HCT116 (cell line): ENCODE data around the gene CASP10. TPM values are rescaled to one million over a fixed set of nuclear protein-coding genes. Genes with fewer than 3 reads are reported as not detected.

Experiments used
- ATAC-seq: fragments of 200-7000 bp; cut with Tn5 transposase; 2 replicates; pipeline ENCODE4 v1.9.1; 2020; ENCODE audit warnings: mild to moderate bottlenecking, moderate library complexity
- BruUV-seq: library from RNA; stranded (reverse); fragments of 400-500 nt; replicated peaks from 2 replicates; lab custom pipeline; 2021; lab: Mats Ljungman, UMichigan
- CTCF ChIA-PET: fragments of 300-600 bp; sonication (Branson Sonifier 250); formaldehyde crosslinking; loops from one replicate; lab custom pipeline; 2021; ENCODE audit warnings: antibody characterized with exemption; lab: Charles Lee
- POLR2A ChIA-PET: fragments of 300-600, 350-600 bp; sonication (Branson Sonifier 250); formaldehyde crosslinking; loops from one replicate; lab custom pipeline; 2021; ENCODE audit warnings: antibody characterized with exemption; lab: Charles Lee
- RAD21 ChIA-PET, 2 experiments: fragments of 300-600 bp; sonication (Branson Sonifier 250); formaldehyde crosslinking; loops; one replicate each; lab custom pipeline; 2023; ENCODE audit warnings: low total read pairs in 2 of 2; ENCODE audit not compliant: uncharacterized antibody in 2 of 2, unreplicated experiment in 2 of 2, low non-redundant PET in 1 of 2; lab: Charles Lee
- DNase-seq: peaks from one replicate; pipeline ENCODE4 v3.0.0-alpha.2; 2010; ENCODE audit warnings: low read depth, low spot score
- H2AFZ ChIP-seq: fragments of 200-600 bp; shearing (Covaris generic), sonication (generic); 2 replicates; pipeline ENCODE4 v1.6.1; 2017; ENCODE audit warnings: low read depth, mixed run types, mixed read lengths, antibody characterized with exemption, low read length; ENCODE audit not compliant: poor library complexity, severe bottlenecking
- H3K27ac ChIP-seq: 2 replicates; pipeline ENCODE4 v1.5.1; 2012; ENCODE audit warnings: low read depth, low read length
- H3K27me3 ChIP-seq: fragments of 200-600 bp; sonication (generic); 2 replicates; pipeline ENCODE4 v1.6.1; 2016; ENCODE audit warnings: mixed run types, low read length, mixed read lengths; ENCODE audit not compliant: insufficient read depth
- H3K36me3 ChIP-seq, 2 experiments: fragments of 200-500 bp in 1 of 2; fragments of 200-600 bp in 1 of 2; sonication (Bioruptor generic) in 1 of 2; sonication (generic) in 1 of 2; 2 replicates each; pipeline versions ENCODE4 v1.5.1 to v1.6.1; 2014 to 2016; ENCODE audit warnings: low read length in 2 of 2, inconsistent platforms in 1 of 2, mixed read lengths in 1 of 2, mixed run types in 1 of 2; ENCODE audit not compliant: insufficient read depth in 2 of 2, control insufficient read depth in 1 of 2
- H3K4me1 ChIP-seq, 2 experiments: fragments of 200-600 bp in 1 of 2; sonication (generic) in 1 of 2; 2 replicates each; pipeline versions ENCODE4 v1.5.1 to v1.6.1; 2012 to 2017; ENCODE audit warnings: low read length in 2 of 2, inconsistent platforms in 1 of 2, mild to moderate bottlenecking in 1 of 2, mixed read lengths in 1 of 2, mixed run types in 1 of 2, moderate library complexity in 1 of 2; ENCODE audit not compliant: insufficient read depth in 2 of 2, control insufficient read depth in 1 of 2
- H3K4me2 ChIP-seq: fragments of 200-600 bp; sonication (generic); 2 replicates; pipeline ENCODE4 v1.6.1; 2017; ENCODE audit warnings: mixed run types, low read length, mixed read lengths
- H3K4me3 ChIP-seq, 2 experiments: fragments of 200-600 bp in 1 of 2; sonication (generic) in 1 of 2; replicated peaks in 1 of 2; 2 replicates each; pipeline ENCODE4 v1.5.1; 2011 to 2016; ENCODE audit warnings: low read length in 2 of 2, control low read depth in 1 of 2, low read depth in 1 of 2, mild to moderate bottlenecking in 1 of 2, mixed read lengths in 1 of 2, mixed run types in 1 of 2
- H3K79me2 ChIP-seq: fragments of 200-600 bp; sonication (generic); 2 replicates; pipeline ENCODE4 v1.6.1; 2017; ENCODE audit warnings: mild to moderate bottlenecking, mixed run types, low read length, moderate library complexity, mixed read lengths; ENCODE audit not compliant: insufficient read depth
- H3K9ac ChIP-seq: fragments of 200-600 bp; sonication (generic); 2 replicates; pipeline ENCODE4 v1.6.1; 2016; ENCODE audit warnings: low read length, mixed read lengths
- H3K9me2 ChIP-seq: fragments of 200-600 bp; sonication (generic), shearing (Covaris generic); 2 replicates; pipeline ENCODE4 v1.6.1; 2017; ENCODE audit warnings: mixed run types, mild to moderate bottlenecking, moderate library complexity; ENCODE audit not compliant: insufficient read depth
- H3K9me3 ChIP-seq, 2 experiments: fragments of 200-500 bp in 1 of 2; fragments of 200-600 bp in 1 of 2; sonication (Bioruptor generic) in 1 of 2; sonication (generic) in 1 of 2; 2 replicates each; pipeline ENCODE4 v1.6.1; 2014 to 2017; ENCODE audit warnings: low read length in 2 of 2, mixed read lengths in 2 of 2, inconsistent platforms in 1 of 2, low read depth in 1 of 2, mild to moderate bottlenecking in 1 of 2, mixed run types in 1 of 2, moderate library complexity in 1 of 2; ENCODE audit not compliant: control insufficient read depth in 1 of 2, insufficient read depth in 1 of 2
- H4K20me1 ChIP-seq: fragments of 200-600 bp; sonication (generic), shearing (Covaris generic); 2 replicates; pipeline ENCODE4 v1.6.1; 2017; ENCODE audit warnings: mixed run types, mild to moderate bottlenecking, moderate library complexity; ENCODE audit not compliant: insufficient read depth
- EGR1 ChIP-seq: IDR thresholded peaks from 2 replicates; pipeline ENCODE4 v1.6.1; 2012; ENCODE audit warnings: low read depth
- EZH2 ChIP-seq: fragments of 200-600 bp; sonication (generic); IDR thresholded peaks from 2 replicates; pipeline ENCODE4 v1.6.1; 2017; ENCODE audit warnings: antibody characterized with exemption, mixed run types
- EZH2phosphoT487 ChIP-seq: fragments of 200-600 bp; IDR thresholded peaks from 2 replicates; pipeline ENCODE4 v1.6.1; 2018; ENCODE audit warnings: antibody characterized with exemption, borderline replicate concordance
- POLR2A ChIP-seq: IDR thresholded peaks from 2 replicates; pipeline ENCODE4 v1.7.0; 2011; ENCODE audit warnings: borderline replicate concordance; ENCODE audit not compliant: insufficient read depth, insufficient read length; ENCODE audit errors: extremely low read depth
- POLR2AphosphoS5 ChIP-seq: IDR thresholded peaks from 2 replicates; pipeline ENCODE4 v1.6.1; 2011; ENCODE audit warnings: mild to moderate bottlenecking, low read depth, low read length, moderate library complexity
- SP1 ChIP-seq: IDR thresholded peaks from 2 replicates; pipeline ENCODE4 v1.6.1; 2012; ENCODE audit warnings: low read depth
- SRF ChIP-seq: IDR thresholded peaks from 2 replicates; pipeline ENCODE4 v1.6.1; 2012; ENCODE audit warnings: low read depth
- YY1 ChIP-seq: IDR thresholded peaks from 2 replicates; pipeline ENCODE4 v1.6.1; 2011; ENCODE audit warnings: low read length, low read depth, moderate library complexity, mild to moderate bottlenecking; ENCODE audit not compliant: insufficient replicate concordance; ENCODE audit errors: extremely low read depth
- ZFX ChIP-seq: fragments of 450-650 bp; IDR thresholded peaks from 2 replicates; pipeline ENCODE4 v1.6.1; 2017
- intact Hi-C: fragments of 100-400 bp; cut with micrococcal nuclease; formaldehyde crosslinking; loops from 2 replicates; pipeline ENCODE4 v1.10.0; 2022
- total RNA-seq: library from RNA; stranded (reverse); gene quantifications from one replicate; pipeline ENCODE4 v1.2.1, GENCODE V29; 2021; ENCODE audit not compliant: unreplicated experiment
- TF ChIP-seq, protein P1 (sequence below): IDR thresholded peaks from 2 replicates; pipeline ENCODE4 v1.6.1; 2012
- TF ChIP-seq, protein P2 (sequence below): IDR thresholded peaks from 2 replicates; pipeline ENCODE4 v1.6.1; 2012

CASP10 gene
- total RNA-seq, 1 experiment from 2014 or later, result 2.6 TPM

DNA sequence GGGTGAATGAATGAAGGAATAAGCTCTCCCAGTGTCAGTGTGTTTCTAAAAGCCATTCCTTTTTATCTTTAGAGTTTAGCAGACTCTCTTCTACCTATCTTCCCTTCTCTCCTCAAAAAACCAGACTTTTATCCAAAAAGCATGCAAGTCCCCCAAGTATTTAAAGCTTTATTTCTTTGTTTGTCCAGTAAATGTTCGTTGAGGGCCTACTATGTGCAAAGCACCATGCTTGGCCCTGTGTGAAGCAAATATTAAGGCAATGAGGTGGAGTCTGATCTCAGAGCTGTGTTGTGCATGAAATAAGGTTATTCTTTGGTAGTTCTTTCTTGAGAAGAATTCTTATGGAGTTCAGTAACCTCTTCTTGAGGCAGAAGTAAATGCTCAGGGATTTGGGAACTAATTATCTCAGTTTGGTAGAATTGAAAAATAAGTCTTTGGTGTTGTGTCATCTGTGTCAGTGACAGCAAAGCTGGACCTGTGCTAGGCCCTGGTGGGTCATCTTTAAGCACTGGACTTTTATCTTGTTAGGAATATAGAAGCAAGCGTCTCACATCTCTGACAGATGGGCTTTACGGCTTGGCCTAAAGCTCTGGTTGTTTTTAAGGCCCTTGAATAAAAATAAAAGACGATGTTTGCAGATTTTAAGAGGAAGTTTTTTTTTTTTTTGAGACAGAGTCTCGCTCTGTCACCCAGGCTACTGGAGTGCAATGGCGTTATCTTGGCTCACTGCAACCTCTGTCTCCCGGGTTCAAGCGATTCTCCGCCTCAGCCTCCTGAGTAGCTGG lies 28.1 kb upstream of the CASP10 start:
- no peaks in the 10 kb centered on the region for H4K20me1 ChIP-seq
- no peak for ATAC-seq
- ChIA-PET POLR2A (interaction anchor here (0.9 kb wide), 1 partner anchor 36 kb away, joined by 3 read pairs; no protein-coding TSS in a partner anchor), RAD21 (interaction anchor here in 1 of 2 experiments (0.5 kb wide), 1 partner anchor 59 kb away, joined by 5 read pairs; no protein-coding TSS in a partner anchor), CTCF (interaction anchor here (1.1 kb wide), 1 partner anchor 253 kb away, joined by 3 read pairs; no protein-coding TSS in a partner anchor)
- no peak overlapping the region for H2AFZ ChIP-seq
- no peak overlapping the region for H3K4me2 ChIP-seq
- H3K4me3 ChIP-seq, result no peak overlapping the region
- H3K27me3 ChIP-seq, result no peaks in the 10 kb centered on the region
- peaks cover 0 to 10% of the 10 kb centered on the region in 2 experiments; a peak in 2 of 4 replicates for H3K36me3 ChIP-seq
- peaks cover 22 to 55% of the 10 kb centered on the region in 2 experiments for H3K4me1 ChIP-seq
- TF ChIP-seq SP1, result no peak
- TF ChIP-seq EGR1, result no peak
- TF ChIP-seq POLR2AphosphoS5, result no peak
- TF ChIP-seq SRF, result no peak
- no peak for TF ChIP-seq EZH2phosphoT487
- TF ChIP-seq, protein P1, sequence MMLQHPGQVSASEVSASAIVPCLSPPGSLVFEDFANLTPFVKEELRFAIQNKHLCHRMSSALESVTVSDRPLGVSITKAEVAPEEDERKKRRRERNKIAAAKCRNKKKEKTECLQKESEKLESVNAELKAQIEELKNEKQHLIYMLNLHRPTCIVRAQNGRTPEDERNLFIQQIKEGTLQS, result no peak
- TF ChIP-seq YY1, result no peak
- TF ChIP-seq POLR2A, result no peak
- TF ChIP-seq, protein P2, sequence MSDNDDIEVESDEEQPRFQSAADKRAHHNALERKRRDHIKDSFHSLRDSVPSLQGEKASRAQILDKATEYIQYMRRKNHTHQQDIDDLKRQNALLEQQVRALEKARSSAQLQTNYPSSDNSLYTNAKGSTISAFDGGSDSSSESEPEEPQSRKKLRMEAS, result no peak
- TF ChIP-seq EZH2, result no peak
- no peak for TF ChIP-seq ZFX
- H3K27ac ChIP-seq, result no peak overlapping the region
- no peaks in the 10 kb centered on the region for H3K9me2 ChIP-seq
- H3K9ac ChIP-seq, result no peak overlapping the region
- DNase-seq, result no peak
- no peaks in the 10 kb centered on the region for H3K9me3 ChIP-seq
- BruUV-seq, result no TSS peak
- intact Hi-C loops, result loop anchor here (10.0 kb wide), 1 partner anchor 210 kb away; no protein-coding TSS in a partner anchor
- H3K79me2 ChIP-seq, result no peaks in the 10 kb centered on the region; the same call in 1 of the 2 replicates
